GM18909 (cell line): Measurements from ENCODE around the gene SH3BP5L.

Experiments used
- ATAC-seq: cut with Tn5 transposase; IDR thresholded peaks from one replicate; pipeline ENCODE4 v1.9.1; 2021; ENCODE audit warnings: mild to moderate bottlenecking; ENCODE audit not compliant: unreplicated experiment, poor library complexity

Gene SH3BP5L

GRCh38 chr1:248825909-248826760 is at the start of gene SH3BP5L:
Gene SH3BP5L, minus strand, starts transcription at chr1:248825915. Its CDS starts 980 bp downstream, at chr1:248824935.
- ATAC-seq = peak; percentile 96

- peak; percentile 66 for ATAC-seq
Observed at GRCh38 chr1:248873993-248874533, 48.3 kb upstream of the SH3BP5L start.

GRCh38 chr1:248873409-248873992 is 47.8 kb upstream of the SH3BP5L start:
- peak; percentile 85 for ATAC-seq

- ATAC-seq = peak; percentile 51
Observed at GRCh38 chr1:248872752-248873408, 47.2 kb upstream of the SH3BP5L start.

- no peak for ATAC-seq
Observed at GRCh38 chr1:248871837-248872401, 46.2 kb upstream of the SH3BP5L start.

GRCh38 chr1:248862998-248863881 is 37.5 kb upstream of the SH3BP5L start:
- ATAC-seq = peak; percentile 70

- peak; percentile 26 for ATAC-seq
Observed at GRCh38 chr1:248862695-248862997, 36.9 kb upstream of the SH3BP5L start.

GRCh38 chr1:248861616-248862015 is 35.9 kb upstream of the SH3BP5L start:
- ATAC-seq = no peak

GRCh38 chr1:248860007-248860406 is 34.3 kb upstream of the SH3BP5L start:
- no peak for ATAC-seq

GRCh38 chr1:248858891-248859889 is 33.5 kb upstream of the SH3BP5L start, which contains the start of gene ZNF692:
Gene ZNF692, minus strand, starts transcription at chr1:248859085. Its CDS starts 776 bp downstream, at chr1:248858309.
- peak; percentile 78 for ATAC-seq

GRCh38 chr1:248858096-248858890 is 32.6 kb upstream of the SH3BP5L start:
- peak; percentile 46 for ATAC-seq

GRCh38 chr1:248857749-248858095 is 32.0 kb upstream of the SH3BP5L start:
- ATAC-seq = peak; percentile 0

GRCh38 chr1:248857201-248857600 is 31.5 kb upstream of the SH3BP5L start:
- ATAC-seq = no peak

- ATAC-seq = no peak
Observed at GRCh38 chr1:248856176-248856575, 30.5 kb upstream of the SH3BP5L start.

- no peak for ATAC-seq
Observed at GRCh38 chr1:248855580-248855979, 29.9 kb upstream of the SH3BP5L start.

- no peak for ATAC-seq
Observed at GRCh38 chr1:248853663-248854375, 28.1 kb upstream of the SH3BP5L start.
